ENCODE results near the gene RBM4B.
"Not testable (repeated sequence)": the region's sequence is repeated elsewhere in the genome, so short reads cannot be mapped to it uniquely, and the experiment has no call there.

Gene RBM4B

DNA sequence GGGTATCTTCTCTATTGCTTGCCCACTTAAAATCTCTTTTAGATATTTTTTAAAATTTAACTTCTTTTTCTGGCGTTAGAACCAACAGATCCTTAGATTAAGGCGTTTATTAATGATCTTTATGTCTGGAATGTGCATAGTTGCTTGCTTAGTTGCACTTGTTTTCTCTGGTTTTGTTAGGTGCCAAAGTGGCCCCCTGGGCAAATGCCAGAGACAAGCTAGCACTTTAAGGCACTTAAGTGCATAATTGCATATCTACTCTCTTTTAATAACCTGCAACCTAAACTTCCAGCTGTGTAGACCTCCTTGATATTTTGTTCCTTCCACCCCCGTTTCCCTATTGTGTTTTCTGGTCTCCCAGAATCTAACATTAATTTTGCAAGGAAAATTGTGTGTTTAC is 35.9 kb downstream of the RBM4B start:
- no peak for DNase-seq (ENCODE audit: low spot score)

DNA sequence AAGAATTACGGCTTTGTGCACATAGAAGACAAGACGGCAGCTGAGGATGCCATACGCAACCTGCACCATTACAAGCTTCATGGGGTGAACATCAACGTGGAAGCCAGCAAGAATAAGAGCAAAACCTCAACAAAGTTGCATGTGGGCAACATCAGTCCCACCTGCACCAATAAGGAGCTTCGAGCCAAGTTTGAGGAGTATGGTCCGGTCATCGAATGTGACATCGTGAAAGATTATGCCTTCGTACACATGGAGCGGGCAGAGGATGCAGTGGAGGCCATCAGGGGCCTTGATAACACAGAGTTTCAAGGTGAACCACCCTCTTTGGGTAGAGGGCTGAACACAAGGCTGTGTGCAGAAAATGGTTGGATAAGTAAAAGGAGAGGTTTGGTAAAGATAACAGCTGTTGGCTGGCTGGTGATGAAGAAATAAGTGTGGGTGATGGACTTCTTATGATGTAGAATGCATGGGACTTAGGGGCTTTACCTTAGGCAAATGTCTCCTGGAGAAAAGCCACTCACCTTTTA is 37.8 kb downstream of the RBM4B start:
- not testable (repeated sequence) for DNase-seq (ENCODE audit: low spot score)

DNA sequence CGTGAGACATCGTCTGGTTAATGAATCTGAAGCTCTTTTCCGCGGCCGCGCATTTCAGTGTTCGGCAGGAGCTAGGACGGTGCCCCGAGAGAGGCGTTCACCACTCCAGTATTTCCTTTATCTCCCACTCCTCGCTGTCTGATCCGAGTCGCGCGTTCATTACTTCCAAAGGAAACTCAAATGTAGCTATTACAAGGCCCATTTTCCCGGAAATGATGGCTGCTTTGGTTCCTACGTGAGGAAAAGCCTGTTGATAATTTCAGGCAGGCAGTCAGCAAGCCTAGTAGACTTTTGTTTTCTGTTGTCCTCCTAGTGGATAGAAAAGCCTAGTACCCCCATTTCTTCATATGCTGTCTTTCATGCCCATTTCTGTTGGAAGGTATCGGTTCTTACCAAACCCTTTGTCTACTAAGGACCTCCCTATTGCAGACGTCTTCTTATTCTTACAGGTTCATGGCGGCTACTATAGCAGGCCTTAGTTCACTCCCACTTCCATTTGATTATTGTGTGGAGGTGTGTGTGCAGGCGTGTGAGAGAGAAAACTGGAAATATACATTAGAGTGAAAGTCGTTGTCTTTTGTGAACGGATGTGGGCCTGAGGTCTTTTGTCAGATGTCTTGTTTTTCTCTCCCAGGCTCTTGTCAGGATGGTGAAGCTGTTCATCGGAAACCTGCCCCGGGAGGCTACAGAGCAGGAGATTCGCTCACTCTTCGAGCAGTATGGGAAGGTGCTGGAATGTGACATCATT is 38.4 kb downstream of the RBM4B start:
- DNase-seq (ENCODE audit: low spot score): peak; percentile 57

DNA sequence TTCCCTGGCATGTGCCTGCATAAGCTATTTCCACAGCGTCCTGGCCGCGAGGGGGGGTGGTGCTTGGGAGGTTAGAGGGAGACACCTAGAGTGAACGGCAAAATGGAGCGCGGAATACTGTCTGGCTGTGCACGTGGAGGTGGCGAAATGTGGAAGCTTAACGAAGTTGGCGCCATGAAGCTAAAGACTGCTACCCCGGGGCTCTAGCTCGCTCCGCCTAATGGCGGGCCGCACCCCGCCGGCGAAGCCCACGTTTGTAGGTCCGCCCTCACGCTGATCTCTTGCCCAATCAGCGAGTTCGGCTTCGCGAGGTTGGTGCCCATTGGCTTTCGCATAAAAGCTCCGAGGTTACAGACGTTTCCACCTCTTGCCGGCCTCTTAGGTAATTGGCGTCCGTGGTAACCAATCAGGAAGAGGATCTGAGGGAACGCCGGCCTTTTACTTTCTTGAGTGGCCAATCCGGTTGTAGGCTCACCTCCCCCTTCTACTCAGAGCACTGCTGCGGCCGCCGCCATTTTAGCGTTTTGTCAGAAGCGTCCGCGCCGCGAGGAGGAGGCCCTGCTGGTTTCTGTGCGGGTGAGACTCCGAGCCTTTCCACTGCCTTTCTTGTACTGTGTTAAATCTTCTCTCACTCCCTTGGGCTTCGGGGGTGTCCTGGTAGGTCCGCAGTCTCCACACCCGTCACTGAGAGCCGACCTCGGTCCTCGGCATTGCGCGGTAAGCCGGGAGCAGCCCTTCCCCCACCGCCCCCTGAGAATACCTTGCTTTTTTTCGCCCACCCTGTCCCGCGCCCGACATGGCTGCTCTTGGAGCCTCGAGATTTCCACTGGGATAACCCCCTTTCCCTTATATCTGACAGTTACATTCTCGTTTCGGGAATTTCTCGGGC is 39.3 kb downstream of the RBM4B start, which contains the start of gene RBM4:
Gene RBM4 (plus strand): TSS at position 527 of the 889 bp plus-strand sequence. CDS start 1,009 bp downstream, outside the sequence.
- DNase-seq (ENCODE audit: low spot score): peak; percentile 100

DNA sequence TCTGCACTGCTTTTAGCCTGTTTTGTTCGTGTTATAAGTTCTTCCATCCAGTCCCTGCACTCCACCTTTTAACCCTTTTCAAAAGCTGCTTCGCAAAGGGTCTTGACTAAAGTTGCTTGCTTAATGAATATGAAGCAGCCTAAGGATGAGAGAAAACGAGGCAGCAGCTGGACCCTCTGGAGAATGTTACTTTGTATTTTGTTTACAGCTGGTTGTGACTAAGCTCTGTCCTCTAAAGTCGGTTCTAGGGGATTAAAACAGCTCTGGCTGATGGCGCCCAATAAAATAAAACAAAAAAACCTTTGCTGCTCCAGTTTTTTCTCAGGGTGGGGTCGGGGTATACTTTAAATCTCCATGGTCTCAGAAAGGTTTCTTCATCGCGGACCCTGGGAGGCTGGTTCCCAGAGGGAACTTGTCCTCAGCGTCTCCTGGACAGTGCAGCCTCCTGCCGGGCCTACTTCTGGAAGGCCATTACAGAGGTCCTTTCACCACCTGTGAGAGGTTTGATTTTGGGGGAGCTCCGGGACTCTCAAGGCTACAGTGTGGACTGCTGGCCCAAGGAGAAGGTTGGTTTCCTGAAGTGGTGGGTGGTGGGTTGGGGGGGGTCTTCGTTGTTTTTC is 40.0 kb downstream of the RBM4B start:
- DNase-seq (ENCODE audit: low spot score): no peak

DNA sequence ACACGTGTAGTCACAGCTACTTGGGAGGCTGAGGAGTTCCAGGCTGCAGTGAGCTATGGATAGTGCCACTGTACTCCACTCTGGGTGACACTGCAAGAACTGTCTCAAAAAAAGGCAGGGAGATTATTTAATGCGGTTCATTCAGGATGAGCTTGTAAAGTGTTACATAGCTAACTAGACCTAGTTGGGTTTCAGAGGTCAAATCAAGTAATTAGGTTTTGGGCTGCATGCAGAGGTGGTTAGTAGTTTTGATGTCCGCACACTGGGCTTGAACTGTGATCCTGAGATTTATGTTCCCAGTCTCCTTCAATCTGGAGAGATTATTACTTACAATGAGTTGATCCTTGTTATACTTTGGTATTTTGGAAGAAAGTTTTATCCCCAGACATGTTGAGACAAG is 41.3 kb downstream of the RBM4B start:
- no peak for DNase-seq (ENCODE audit: low spot score)

DNA sequence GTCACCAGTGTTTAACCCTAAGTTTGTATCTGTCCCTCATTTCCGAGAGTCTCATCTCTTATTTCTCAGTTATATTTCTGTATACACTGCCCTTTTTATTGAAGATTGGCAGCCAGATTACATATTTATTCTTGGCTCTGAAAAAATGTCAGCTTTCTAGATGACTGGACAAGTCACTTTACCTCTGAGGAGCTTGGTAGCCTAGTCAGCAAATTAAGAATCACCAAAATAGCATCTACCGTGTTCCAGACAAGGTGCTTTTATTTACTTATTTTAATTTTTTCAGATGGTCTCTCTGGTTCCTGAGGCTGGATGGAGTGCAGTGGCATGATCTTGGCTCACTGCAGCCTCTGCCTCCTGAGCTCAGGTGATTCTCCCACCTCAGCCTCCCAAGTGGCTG is 44.7 kb downstream of the RBM4B start:
- no peak for DNase-seq (ENCODE audit: low spot score)

DNA sequence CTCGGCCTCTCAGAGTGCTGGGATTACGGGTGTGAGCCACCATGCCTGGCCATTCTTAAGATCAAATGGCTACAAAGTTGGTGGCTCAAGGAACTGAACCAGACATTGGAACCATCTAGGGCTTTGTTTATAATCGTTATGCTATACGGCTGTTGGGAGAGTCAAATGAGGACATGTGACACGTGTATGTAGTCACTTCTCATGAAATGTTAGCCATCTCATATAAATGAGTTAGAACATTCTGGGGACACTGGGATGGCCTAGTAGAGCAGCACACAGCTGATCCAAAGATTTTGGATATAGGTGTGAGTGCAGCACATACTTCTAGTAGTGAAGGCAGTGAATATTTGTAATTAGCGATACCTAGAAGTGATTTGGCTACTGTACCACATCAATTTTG is 45.8 kb downstream of the RBM4B start:
- DNase-seq (ENCODE audit: low spot score): no peak

DNA sequence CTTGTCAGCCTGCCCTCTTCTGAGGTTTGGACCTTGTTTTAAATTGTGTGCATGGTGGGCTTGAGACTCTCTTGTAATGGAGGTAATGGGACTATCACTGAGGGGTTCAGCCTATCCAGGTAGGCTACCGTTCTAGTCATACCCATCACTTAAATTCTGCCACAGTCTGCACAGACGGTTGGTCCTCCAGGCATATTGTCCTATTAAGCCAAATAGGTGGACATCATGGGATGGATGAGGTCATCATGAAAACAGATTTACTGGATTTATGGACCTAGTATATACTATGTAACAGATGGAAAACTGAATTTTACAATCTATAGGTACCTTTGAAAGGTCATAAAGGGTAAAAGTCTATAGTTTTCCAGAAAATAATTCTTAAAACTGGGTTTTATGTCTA is 48.3 kb downstream of the RBM4B start:
- no peak for DNase-seq (ENCODE audit: low spot score)

DNA sequence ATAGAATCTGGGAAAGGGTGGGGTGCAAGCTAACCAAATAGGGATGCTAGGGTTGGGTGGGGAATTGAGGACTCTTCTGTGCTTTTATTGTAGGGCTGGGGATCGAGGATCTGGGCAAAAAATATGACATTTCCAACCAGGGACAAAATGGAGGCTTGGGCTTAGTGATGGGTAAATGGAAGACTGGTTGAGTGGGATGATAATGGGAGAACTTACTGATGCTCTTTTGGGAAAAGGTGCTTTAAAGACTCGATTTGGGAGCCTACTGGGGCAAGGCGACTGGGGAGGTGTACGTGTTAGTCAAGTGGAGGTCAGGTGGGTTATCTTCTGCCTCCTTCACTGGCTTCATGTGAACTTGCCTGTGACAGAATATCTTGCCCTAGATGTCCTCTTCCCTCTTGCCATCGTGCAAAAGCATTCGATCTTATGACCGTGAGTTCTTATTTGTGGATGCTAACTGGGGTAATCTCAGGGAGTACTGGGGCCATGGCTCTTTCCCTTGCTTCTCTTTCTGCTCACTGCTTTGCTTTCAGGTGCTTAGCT is 49.6 kb downstream of the RBM4B start:
- DNase-seq (ENCODE audit: low spot score): no peak

DNA sequence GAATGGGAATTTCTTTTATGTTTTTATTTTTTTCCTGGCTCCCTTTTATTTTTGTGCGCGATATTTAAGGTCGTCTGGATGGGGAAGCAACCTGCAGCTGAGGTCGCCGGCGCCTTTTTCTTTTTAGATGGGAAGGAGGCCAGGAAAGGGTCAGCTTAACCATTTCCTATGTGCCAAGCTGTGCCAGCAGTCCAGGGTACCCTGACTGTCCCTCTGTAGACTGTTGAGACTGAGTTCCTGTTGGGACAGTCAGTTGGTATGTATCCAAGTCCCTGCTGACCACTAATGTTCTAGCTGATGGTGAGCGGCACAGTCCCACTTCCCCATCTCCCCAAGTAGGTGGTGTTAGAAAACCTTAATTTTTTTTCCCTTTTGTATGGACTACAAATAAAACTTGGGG is 50.8 kb downstream of the RBM4B start:
- DNase-seq (ENCODE audit: low spot score): no peak

DNA sequence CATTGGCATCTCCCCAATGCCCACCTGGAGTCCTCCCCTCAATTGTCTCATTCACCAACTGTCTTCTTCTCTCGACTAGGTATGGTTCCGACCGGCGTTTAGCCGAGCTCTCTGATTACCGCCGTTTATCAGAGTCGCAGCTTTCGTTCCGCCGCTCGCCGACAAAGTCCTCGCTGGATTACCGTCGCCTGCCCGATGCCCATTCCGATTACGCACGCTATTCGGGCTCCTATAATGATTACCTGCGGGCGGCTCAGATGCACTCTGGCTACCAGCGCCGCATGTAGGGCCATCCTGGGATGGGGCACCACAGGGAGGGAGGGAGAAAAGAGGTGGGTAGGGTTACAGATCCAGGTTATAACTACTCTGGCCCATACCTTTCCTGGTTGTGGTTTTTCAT is 51.3 kb downstream of the RBM4B start:
- no peak for DNase-seq (ENCODE audit: low spot score)

DNA sequence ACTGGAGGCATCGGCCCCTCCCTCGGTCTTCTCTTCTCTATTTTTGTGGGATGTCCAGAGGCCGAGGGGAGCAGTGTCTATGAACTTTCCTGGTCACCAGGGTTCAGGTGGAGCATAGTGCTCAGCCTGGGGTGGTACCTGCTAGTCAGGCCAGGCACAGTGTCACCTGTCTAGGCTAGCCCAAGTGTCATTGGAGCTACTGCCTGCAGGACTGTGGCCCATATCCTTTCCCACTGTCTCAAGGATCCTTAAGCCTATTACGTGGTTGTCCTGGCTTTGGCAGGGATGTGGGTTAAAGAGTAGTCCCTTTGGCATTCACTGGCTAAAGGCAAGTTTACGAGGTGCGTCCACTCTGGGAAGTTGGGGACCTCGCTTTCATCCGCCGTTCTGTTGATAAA is 51.9 kb downstream of the RBM4B start:
- DNase-seq (ENCODE audit: low spot score): no peak

DNA sequence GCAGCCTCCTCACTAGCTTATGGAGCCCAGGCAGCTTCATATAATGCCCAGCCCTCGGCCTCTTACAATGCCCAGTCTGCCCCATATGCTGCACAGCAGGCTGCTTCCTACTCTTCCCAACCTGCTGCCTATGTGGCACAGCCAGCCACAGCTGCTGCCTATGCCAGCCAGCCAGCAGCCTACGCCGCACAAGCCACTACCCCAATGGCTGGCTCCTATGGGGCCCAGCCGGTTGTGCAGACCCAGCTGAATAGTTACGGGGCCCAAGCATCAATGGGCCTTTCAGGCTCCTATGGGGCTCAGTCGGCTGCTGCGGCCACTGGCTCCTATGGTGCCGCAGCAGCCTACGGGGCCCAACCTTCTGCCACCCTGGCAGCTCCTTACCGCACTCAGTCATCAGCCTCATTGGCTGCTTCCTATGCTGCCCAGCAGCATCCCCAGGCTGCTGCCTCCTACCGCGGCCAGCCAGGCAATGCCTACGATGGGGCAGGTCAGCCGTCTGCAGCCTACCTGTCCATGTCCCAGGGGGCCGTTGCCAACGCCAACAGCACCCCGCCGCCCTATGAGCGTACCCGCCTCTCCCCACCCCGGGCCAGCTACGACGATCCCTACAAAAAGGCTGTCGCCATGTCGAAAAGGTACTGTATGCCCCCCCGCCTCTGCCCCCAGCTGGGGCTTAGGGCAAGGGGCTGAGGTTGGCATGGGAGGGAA is 52.5 kb downstream of the RBM4B start:
- DNase-seq (ENCODE audit: low spot score): no peak

DNA sequence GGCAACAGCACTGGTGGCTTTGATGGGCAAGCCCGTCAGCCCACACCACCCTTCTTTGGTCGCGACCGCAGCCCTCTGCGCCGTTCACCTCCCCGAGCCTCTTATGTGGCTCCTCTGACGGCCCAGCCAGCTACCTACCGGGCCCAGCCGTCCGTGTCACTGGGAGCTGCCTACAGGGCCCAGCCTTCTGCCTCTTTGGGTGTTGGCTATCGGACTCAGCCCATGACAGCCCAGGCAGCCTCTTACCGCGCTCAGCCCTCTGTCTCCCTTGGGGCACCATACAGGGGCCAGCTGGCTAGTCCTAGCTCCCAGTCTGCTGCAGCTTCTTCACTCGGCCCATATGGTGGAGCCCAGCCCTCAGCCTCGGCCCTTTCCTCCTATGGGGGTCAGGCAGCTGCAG is 53.2 kb downstream of the RBM4B start:
- DNase-seq (ENCODE audit: low spot score): no peak

DNA sequence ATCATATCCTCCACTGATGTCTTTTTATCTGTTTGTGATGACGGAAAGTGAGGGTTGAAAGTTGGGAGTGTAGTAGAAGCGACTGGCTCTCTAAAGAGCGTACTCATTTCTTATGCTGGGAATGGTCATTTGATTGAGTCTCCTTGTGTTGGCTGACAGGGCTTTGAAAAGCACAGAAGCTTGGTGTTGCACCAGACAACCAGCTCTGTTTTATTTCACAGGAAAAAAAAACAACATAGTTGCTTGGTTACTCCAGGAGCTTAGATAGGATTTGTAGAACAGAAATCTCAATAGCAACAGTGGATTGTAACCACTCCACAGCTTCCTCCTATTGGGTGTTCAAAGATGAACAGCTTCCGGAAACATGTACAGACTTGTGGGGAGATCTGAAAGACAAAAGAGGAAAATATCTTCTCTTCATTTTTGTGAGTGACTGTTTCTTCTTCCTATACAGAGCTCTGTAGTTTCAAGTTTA is 58.6 kb downstream of the RBM4B start:
- peak; percentile 31 for DNase-seq (ENCODE audit: low spot score)

DNA sequence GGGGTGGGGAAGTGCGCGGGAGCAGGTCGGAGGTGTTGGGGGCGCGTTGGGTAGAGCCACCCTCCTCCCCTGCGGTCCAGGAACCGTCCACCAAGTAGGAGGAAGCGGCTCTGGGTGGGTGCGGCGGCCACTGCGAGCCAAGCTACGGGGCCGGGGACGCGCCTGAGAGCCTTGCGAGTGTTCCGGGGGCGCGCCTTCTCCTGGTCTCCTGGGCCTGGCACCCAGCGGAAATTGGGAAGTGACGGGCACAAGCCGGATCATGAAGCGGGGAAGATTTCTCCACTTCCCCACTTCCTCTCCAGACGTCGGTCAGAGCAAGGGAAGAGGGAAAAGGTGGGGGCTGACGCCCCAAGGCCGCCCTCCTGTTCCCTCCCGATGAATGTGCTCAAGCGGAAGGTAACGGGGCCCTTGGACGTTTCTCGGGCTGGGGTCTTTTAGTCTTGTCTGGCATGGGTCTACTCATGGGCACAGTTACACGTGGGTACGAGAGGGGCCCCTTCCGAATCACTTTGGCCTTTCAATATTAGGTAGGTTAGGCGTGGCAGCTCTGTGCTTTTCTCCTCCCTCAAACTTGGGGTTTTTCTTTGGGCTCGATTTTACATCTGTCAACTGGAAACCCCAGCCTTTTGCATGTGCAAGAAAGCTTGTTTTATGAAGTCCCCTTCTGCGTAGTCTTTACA is 60.4 kb downstream of the RBM4B start:
- no peak for DNase-seq (ENCODE audit: low spot score)

DNA sequence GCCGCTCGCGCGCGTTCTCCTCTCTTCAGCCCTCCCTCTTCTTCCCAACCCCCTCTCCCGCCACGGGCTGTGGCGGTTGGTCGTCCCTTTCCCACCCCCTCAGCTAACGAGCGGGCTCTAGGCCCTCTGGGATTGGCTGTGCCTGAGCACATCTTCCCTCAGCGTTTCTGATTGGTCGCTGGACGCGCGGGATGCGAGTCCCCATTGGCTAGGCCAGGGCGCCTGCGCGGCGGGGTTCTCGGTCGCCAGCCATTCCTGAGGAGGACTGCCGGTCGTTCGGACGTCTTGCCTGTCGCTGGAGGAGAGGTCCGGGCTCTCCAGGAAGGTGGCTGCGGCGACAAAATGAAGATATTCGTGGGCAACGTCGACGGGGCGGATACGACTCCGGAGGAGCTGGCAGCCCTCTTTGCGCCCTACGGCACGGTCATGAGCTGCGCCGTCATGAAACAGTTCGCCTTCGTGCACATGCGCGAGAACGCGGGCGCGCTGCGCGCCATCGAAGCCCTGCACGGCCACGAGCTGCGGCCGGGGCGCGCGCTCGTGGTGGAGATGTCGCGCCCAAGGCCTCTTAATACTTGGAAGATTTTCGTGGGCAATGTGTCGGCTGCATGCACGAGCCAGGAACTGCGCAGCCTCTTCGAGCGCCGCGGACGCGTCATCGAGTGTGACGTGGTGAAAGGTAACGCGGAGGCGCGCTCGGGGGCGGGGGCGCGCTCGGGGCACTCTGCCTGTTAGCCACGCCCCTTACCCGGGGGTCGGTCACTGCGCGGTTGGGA is 61.1 kb downstream of the RBM4B start, which contains the start of gene RBM14:
Gene RBM14 (plus strand): TSS at position 252 of the 776 bp plus-strand sequence. CDS start 91 bp downstream, at position 343.
- DNase-seq (ENCODE audit: low spot score): peak; percentile 98
